HG03520 (cell line): ENCODE measurements around the gene LCN15.
"Not testable (repeated sequence)": the region's sequence is repeated elsewhere in the genome, so short reads cannot be mapped to it uniquely, and the experiment has no call there.

Source experiments
- ATAC-seq: cut with Tn5 transposase; IDR thresholded peaks from one replicate; pipeline ENCODE4 v1.9.1; 2021; ENCODE audit warnings: mild to moderate bottlenecking, moderate library complexity; ENCODE audit not compliant: unreplicated experiment

Gene LCN15

DNA sequence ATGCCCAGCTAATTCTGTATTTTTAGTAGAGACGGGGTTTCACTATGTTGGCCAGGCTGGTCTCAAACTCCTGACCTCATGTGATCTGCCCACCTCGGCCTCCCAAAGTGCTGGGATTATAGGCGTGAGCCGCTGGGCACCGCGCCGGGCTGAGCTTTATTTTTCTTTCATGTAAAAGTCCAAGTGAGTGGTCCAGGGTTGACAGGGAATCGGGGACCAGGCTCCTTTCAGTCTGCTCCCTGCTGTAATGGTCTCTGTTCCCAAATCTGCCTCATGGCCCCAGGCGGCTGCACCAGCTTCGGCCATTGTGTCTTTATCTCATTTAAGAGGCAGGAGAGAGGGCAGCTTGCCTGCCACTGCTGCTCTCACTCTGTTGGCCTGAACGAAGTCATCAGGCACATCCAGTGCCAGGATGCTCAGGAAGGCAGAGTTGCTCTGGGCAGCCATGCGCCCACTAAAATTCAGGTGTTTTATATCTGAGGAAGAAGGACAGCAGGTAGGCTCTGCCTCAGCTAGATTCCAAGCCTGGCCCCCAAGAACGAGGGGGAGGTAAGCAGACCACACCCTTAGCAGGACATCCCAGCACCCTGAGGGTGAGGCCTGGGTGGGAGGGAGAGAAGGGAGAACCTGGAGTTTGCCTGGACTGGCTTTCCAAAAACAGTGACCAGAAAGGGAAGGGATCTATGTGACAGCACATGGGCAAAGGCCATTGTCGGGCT is 30.1 kb upstream of the LCN15 start:
- no peak for ATAC-seq

DNA sequence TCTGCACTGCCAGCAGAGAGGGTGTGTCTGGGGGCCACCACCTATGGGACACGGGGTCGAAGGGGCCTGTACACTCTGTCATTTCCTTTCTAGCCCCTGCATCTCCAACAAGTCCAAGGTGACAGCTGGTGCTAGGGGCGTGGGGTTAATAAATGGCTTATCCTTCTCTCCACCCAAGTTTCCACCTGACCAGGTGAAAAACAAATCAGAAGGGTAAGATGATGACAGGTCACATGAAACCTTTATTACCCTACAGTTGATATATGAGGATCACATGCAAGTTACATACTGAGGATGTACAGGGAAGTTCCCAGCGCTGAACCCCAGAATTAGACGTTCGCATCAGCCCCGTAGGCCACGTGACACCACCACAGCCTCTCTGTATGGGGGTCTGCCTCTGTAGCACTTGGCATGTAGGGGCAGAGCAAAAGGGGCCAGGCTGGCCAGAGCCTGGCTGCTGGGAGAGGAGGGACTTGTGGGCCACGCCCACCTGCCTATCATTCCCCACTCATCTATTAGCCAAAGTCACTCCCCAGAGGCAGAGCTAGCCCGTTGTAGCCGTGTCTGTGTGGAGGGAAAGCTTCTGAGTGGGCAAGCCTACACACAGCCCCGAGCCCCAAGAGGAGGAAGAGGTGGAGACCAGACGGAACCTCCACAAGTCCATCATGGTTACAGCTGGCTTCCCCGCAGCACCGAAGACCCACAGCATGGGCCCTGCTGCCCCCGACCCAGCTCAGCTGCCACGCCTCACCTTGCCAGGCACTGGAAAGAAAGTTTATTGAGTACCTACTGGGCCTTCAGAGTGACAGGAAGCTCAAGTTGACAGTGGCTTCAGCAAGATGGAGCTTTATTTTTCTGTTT is 29.0 kb upstream of the LCN15 start:
- ATAC-seq: no peak

DNA sequence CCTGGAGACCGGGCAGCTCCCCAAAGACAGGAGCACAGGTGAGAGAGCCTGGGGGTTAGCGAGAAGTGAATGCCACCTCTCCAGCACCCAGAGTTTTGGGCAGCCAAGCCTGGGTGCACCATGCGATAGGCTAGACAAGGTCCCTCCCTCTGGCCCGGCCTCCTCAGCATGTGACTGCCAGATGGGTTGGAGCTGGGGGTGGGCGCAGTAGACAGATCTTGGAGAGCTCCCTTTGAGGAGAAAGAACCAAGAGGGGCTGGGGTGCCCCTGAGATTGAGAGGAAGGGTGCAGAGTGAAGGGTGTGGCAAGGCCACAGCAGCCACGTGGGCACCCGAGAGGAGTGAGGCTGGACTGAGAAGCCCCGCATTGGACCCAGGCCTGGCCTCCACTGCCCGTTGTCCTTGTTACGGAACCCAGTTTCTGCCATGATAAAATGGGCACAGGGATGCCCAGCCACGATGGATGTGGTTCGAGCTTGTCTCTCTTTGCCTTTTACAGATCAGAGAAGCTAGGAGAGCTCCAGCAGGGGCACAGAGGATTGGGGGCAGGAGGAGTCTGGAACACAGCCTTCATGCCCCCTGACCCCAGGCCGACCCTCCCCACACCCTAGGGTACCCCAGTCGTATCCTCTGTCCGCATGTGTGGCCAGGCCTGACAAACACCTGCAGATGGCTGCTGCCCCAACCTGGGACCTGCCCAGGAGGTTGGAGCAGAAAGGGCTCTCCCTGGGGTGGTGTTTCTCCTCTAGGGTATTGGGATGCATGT is 28.2 kb upstream of the LCN15 start:
- ATAC-seq: no peak

DNA sequence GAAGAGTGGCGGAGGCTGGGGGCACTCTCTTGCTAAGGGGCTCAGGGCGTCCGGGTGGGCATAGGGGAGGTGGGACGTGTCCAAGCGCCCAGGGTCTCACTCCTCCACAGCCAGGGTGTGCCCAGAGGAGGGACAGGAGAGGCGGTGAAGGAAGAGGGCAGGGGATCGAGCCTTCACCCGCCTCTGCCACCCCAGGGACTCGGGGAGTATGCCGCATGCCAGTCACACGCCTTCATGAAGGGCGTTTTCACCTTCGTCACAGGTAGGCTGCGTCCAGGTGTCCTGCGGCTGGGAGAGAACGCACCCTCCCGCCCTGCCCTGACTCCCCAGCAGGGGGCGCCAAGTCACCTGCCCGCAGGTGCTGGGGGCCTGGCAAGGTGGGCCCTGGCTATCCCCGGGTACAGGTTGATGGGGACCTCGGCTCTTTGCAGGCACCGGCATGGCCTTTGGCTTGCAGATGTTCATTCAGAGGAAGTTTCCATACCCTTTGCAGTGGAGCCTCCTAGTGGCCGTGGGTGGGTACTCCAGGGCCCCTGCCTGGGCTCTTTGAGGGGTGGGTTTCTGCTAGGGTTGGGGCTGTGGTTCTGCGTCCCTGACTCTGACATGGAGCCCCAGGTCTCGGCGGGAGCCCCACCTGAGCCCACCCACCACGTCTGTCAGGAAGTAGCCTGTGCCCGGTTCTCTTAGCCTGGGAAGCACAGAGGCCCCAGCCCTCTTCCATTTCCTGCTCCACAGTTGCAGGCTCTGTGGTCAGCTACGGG is 27.4 kb upstream of the LCN15 start:
- peak; percentile 7 for ATAC-seq

DNA sequence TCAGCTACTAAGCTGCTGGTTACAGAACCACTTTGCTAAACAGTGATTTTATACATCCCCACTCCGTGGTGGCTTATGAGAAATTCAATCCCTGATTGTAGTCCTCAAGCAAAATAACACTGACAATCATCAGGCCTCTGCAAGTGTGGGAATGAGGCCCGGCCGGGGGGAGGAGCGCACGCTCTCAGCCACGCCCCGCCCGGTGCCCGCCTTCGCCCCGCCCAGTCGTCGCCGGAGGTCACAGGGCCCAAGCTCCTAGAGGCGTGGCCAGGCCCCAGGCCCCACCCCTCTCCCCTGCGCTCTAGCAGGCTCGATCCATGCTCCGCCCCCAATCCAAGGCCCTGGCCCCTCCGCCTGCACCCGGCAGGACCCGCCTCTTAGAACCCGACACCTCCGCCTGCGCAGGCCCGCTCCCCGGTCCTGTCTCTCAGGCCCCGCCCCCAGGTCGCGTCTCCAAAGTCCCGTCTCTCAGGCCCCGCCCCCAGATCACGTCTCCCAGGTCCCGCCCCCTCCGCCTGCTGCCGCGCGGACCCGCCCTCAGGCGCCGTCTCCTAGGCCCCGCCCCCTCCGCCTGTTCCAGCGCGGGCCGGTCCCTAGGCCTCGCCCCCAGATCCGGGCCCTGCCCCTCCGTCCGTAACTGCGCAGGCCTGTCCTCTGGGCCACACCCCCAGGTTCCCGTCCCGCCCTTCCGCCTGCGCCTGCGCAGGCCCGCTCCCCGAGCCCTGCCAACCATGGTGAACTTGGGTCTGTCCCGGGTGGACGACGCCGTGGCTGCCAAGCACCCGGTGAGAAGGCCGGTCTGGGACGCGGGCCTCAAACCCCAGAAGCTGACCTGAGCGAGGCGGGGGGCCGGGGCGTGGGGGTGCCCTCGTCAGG is 26.6 kb upstream of the LCN15 start, which contains the start of gene TMEM141:
Gene TMEM141 (plus strand): TSS at position 705 of the 876 bp plus-strand sequence. CDS start 27 bp downstream, at position 732.
- ATAC-seq: peak; percentile 82

DNA sequence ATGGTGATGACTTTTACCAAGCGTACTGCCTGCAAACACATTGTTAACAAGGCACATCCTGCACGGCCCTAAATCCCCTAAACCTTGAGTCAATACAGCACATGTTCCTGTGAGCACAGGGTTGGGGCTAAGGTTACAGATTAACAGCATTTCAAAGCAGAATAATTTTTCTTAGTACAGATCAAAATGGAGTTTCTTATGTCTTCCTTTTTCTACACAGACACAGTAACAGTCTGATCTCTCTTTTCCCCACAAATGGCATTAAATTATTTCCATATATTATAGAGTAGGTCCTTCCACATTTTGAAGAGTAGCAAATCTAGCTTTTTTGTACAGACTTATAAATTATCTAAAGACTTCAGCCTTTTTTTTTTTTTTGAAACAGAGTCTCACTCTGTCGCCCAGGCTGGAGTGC is 25.2 kb upstream of the LCN15 start:
- no peak for ATAC-seq

DNA sequence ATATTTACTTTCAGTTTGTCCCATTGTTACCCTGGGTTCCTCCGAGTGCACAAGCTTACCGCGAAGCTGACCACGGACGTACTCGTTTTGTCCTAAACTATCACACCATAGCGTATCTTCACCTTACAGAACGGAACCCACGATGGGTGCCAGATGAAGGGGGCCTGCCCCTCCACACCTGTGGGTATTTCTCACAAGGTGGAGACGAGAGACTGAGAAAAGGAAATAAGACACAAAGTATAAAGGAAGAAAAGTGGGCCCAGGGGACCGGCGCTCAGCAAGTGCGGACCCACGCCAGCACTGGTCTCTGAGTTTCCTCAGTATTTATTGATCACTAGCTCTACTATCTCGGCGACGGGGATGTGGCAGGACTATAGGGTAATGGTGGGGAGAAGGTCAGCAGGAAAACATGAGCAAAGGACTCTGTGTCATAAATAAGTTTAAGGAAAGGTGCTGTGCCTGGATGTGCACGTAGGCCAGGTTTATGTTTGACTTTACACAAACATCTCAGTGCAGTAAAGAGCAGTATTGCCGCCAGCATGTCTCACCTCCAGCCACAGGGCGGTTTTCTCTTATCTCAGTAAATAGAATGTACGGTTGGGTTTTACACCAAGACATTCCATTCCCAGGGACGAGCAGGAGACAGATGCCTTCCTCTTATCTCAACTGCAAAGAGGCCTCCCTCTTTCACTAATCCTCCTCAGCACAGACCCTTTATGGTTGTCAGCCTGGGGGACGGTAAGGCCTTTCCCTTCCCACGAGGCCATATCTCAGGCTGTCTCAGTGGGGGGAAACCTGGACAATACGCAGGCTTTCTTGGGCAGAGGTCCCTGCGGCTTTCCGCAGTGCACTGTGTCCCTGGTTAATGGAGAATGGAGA is 24.6 kb upstream of the LCN15 start:
- ATAC-seq: not testable (repeated sequence)

DNA sequence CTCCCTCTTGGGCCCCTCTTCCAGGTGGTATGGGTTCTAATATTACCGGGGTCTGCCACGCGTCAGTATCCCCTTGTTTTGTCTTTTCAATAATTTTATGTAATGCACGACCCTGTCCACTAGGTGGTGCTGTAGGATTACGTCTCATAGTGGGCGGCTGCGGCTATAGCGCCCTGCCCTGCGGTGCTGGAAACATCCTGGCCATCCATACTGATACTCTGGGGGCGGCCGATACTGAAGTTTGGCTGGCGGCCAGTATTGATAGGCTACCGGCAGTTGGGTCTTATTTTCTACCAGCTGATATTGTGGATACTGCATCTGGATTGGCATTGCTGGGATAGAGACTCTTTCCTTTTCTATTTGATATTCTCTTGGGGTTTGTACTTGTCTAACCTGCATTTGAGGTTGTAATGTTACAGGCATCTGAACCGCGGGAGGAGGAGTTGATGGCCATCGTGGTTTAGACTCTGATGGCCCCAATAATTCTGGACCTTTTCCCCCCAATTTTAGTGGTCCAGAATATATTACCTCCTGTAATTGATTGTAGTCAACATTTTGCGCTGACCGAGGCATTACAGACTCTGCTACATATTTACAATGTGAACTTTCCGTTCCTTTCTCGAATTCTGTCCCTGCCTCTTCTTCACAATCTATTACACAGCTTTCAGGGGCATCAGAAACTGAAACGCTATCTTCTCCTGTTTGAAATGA is 23.5 kb upstream of the LCN15 start:
- no peak for ATAC-seq

DNA sequence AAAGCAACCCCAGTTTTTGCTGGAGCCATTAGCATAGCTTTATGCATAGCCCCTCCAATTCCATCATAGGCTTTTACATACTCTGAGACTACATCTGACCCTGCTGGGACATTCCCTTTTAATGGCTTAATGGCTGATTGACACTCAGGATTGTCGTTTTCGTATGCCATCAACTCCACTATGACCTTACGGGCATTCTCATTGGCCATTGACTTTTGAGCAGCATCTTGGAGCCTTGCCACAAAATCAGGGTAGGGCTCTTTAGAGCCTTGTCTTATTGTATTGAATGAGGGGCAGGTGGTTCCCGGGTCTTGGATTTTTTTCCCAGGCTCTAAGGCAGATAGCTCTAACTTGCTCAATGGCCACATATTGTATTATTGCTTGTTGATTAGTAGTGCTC is 22.7 kb upstream of the LCN15 start:
- ATAC-seq: not testable (repeated sequence)

DNA sequence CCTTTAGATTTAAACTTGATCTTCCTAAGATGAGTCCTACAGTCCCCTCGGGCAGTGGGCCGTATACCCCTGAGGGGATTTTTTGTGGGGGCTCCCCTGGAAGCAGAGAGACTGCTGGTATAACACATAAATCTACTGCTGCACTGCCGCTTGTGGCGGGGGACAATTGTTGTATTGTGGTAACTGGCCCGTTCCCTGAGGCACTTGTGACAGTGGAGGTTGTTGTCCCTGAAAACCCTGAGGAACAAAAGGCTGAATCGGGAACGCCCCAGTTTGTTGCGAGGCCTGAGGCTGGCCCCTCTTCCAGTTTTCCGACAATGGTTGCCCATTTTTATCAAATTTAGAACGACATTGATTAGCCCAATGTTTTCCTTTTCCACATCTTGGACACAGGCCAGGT is 22.1 kb upstream of the LCN15 start:
- ATAC-seq: no peak

DNA sequence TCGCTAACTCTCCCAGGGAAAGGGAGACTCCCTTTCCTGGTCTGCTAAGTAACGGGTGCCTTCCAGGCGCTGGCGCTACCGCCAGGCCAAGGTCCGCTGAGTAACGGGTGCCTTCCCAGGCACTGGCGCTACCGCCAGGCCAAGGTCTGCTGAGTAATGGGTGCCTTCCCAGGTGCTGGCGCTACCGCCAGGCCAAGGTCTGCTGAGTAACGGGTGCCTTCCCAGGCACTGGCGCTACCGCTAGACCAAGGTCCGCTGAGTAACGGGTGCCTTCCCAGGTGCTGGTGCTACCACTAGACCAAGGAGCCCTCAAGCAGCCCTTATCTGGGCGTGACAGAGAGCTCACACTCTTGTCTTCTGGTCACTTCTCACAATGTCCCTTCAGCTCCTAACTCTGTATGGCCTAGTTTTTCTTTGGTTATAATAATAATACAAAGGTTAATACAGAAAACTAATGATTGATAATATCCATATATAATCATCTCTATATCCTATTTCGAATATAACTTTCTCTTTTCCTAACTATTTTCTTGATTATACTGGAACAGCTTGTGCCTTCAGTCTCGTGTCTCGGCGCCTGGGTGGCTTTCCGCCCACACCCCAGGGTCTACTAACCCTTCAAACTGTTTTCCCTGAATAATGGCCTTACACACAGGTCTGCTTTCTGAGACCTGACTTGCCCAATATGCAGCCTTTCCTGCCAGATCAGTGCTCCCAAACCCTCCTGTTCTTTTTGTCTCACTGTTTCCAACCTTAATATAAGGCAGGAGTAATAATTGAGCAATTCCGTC is 21.4 kb upstream of the LCN15 start:
- not testable (repeated sequence) for ATAC-seq

DNA sequence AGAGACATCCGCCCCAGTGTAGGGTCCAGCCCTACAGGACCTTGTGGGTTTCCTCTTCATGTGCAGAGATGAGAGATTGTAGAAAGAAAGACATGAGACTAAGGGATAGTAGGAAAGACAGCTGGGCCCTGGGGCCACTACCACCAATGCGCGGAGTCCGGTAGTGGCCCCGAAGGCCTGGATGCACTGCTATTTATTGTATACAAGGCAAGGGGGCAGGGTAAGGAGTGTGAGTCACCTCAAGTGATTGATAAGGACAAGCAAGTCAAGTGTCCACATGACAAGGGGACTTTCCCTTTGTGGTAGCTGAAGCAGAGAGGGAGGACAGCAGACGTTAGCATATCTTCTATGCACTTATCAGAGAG is 20.7 kb upstream of the LCN15 start:
- no peak for ATAC-seq

DNA sequence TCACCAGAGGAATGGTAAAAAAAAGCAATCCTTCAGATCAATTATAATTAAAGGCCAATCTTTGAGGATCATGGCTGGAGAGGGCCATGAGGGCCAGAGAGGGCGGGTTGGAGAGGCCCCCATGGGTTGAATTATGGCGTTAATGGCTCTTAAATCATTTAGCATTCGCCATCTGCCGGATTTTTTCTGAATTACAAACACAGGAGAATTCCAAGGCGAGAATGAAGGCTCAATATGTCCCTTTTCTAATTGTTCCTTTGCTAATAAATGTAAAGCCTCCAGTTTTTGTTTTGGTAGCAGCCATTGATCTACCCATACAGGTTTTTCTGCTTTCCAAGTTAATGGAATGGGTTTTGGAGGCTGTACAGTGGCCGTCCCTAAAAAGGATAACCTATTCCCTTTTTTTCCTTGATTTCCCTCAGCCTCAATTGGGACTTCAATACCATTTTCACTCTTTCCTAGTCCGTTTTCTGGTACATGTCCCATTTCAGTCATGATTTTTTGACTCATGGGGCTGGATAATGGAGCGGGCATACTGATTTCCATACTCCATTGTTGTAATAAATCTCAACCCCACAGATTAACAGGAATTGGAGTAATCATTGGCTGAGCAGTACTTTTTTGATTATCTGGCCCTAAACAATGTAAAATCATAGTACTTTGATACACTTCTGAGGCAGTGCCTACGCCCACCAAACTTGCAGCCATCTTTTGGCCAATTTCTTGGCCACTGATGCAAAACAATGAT is 20.1 kb upstream of the LCN15 start:
- ATAC-seq: no peak

DNA sequence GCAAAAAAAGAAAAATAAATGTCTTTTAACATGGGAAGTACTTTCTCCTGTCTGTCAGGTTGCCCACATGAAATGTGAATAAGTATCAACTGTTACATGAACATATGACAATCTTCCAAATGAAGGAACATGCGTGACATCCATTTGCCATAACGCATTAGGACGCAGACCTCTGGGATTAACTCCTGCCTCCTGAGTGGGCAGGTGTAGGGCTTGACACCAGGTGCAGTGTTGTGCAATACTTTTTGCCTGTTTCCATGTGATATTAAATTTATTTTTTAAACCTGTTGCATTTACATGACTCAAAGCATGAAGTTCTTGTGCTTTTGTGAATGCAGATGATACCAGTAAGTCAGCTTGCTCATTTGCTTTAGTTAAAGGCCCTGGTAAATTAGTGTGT is 18.1 kb upstream of the LCN15 start:
- ATAC-seq: no peak

DNA sequence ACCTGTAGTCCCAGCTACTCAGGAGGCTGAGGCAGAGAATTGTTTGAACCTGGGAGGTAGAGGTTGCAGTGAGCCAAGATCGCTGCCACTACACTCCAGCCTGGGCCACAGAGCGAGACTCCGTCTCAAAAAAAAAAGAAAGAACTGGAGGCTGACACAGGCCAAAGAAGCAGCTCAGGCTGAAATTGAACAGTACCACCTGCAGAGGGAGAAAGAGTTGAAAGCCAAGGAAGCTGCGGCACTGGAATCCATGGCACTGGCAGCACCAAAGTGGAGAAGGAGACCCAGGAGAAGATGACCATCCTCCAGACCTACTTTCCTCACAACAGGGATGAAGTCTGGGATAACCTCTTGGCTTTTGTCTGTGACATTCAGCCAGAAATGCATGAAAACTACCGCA is 15.5 kb upstream of the LCN15 start:
- no peak for ATAC-seq

DNA sequence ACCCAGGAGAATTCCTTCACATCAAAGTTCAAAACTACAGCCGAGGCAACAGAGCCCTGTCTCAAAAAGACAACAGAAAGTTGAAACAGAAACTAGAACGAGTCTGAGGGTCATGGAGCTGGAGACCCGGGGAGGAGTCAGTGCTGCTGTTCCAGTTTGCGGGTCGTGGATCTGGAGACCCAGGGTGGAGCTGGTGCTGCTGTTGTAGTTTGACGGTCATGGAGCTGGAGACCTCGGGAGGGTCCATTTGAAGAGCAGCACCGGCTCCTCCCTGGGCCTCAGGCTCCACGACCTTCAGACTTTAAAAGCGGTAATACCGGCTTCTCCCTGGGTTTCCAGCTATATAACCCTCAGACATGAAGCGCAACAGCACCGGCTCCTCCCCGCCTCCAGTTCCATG is 13.0 kb upstream of the LCN15 start:
- no peak for ATAC-seq

DNA sequence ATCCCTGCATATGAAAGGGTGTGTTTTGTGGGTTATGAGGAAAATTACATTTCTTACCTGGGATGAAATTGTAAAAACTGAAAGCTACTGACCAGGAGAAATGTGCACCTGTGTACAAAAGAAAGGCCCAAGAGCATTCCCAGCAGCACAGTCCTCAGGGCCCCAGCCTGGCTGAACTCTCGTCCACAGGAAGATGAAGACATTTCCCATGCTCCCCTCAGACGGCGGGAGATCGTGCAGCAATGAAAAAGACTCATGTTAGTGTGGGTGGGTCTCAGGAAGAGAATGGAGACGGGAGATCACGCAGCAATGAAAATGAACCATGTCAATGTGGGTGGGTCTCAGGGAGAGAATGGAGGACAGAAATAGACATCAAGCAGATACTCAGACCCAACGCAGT is 12.6 kb upstream of the LCN15 start:
- ATAC-seq: no peak
